Measurements from ENCODE around the gene ATP2A1. TPM values are rescaled to one million over a fixed set of nuclear protein-coding genes. Genes with fewer than 3 reads are reported as not detected.

ATP2A1 gene
- total RNA-seq, 1 donor from 2014 or later: 0.54 TPM

GRCh38 chr16:28951410-28951943, 73.2 kb downstream of the ATP2A1 start:
- no peak for DNase-seq (ENCODE audit: low spot score)

More at GRCh38 chr16:28951410-28951943, 73.2 kb downstream of the ATP2A1 start:
- intact Hi-C loops (cut with DNase I): loop anchor here (2.0 kb wide), 1 partner anchor 27 kb away; the partner anchor contains the start of gene RABEP2

Small RNA genes within 50 kb of the gene (microRNA-seq; reads per million reads assigned to microRNA genes)
- not detected for gene MIR4721

Other genes with a start within 250 kb of the ATP2A1 start
- 0.59 TPM for gene NPIPB8, start 240.4 kb upstream of the ATP2A1 start, total RNA-seq
- 403 TPM for gene EIF3C, start 167.0 kb upstream of the ATP2A1 start, total RNA-seq
- gene NPIPB9, start 126.7 kb upstream of the ATP2A1 start, total RNA-seq: 1.6 TPM
- 62.7 TPM for gene ATXN2L, start 55.5 kb upstream of the ATP2A1 start, total RNA-seq
- gene TUFM, start 32.1 kb upstream of the ATP2A1 start, total RNA-seq: 184 TPM
- 46.3 TPM for gene SH2B1, start 14.6 kb upstream of the ATP2A1 start, total RNA-seq
- 14.3 TPM for gene RABEP2, start 46.8 kb downstream of the ATP2A1 start, total RNA-seq
- not detected for gene CD19, start 53.5 kb downstream of the ATP2A1 start, total RNA-seq
- 17.9 TPM for gene NFATC2IP, start 72.4 kb downstream of the ATP2A1 start, total RNA-seq
- 15.6 TPM for gene SPNS1, start 96.3 kb downstream of the ATP2A1 start, total RNA-seq
- gene LAT, start 106.6 kb downstream of the ATP2A1 start, total RNA-seq: 2.0 TPM